ENCODE measurements around the gene RAB23. TPM values are rescaled to one million over a fixed set of nuclear protein-coding genes. Genes with fewer than 3 reads are reported as not detected.

The RAB23 gene
- total RNA-seq, 1 experiment from 2014 or later: 11.7 TPM

DNA sequence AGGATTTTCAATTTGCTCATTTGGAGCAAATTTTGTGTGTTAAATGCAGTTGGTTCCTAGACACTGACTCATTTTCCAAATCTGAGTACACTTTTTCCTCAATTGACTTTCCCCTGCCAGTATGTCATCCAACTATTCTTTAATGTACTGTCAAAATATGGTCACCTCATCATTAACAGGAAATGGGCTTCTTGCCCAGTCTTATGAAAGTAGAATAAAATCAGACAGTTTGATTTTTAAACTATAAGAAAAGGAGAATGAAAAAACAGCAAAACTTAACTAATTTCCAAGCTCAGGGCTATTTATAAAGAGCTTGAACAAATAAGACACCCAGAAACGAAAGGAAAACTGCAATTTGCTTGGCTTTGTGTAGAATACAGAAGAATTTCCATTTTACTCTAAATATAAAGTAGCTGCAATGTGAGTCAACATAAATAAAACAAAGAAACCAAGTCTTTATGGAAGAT, 43.7 kb upstream of the RAB23 start:
- H3K9me2 ChIP-seq (ENCODE audit: insufficient read depth): no peaks in the 10 kb centered on the region
- H3K4me3 ChIP-seq (replicated peaks in 1 of 2; ENCODE audit: low read depth in 1 of 2, low read length in 2 of 2): no peak overlapping the region
- ATAC-seq (no peak), DNase-seq (ENCODE audit: low read depth, low spot score) (no peak)
- ChIA-PET POLR2A (no interaction called here), CTCF (interaction anchor here (1.3 kb wide), 1 partner anchor 51 kb away, joined by 4 read pairs; no protein-coding TSS in a partner anchor), RAD21 (ENCODE audit: low non-redundant PET in 1 of 2, low total read pairs in 2 of 2, uncharacterized antibody in 2 of 2, unreplicated experiment in 2 of 2) (no interaction called here)
- no peaks in the 10 kb centered on the region for H3K27me3 ChIP-seq (ENCODE audit: insufficient read depth, low read length)
- no peak overlapping the region for H2AFZ ChIP-seq (ENCODE audit: low read depth, low read length, poor library complexity, severe bottlenecking)
- no TSS peak for BruUV-seq (replicated peaks)
- no peaks in the 10 kb centered on the region for H3K36me3 ChIP-seq (ENCODE audit: control insufficient read depth in 1 of 2, insufficient read depth in 2 of 2, low read length in 2 of 2)
- H4K20me1 ChIP-seq (ENCODE audit: insufficient read depth): no peaks in the 10 kb centered on the region
- TF ChIP-seq FOSL1 (IDR thresholded peaks at IDR 0.05; ENCODE audit: low read depth) (no peak), EGR1 (IDR thresholded peaks at IDR 0.05; ENCODE audit: low read depth) (no peak), EZH2phosphoT487 (IDR thresholded peaks at IDR 0.05; ENCODE audit: borderline replicate concordance) (no peak), JUND (IDR thresholded peaks at IDR 0.05) (no peak), ZBTB33 (IDR thresholded peaks at IDR 0.05; ENCODE audit: extremely low read depth, insufficient replicate concordance, low read length) (no peak), YY1 (IDR thresholded peaks at IDR 0.05; ENCODE audit: extremely low read depth, insufficient replicate concordance, low read depth, low read length) (no peak), EZH2 (IDR thresholded peaks at IDR 0.05) (no peak), ZFX (IDR thresholded peaks at IDR 0.05) (no peak), SRF (IDR thresholded peaks at IDR 0.05; ENCODE audit: low read depth) (no peak), REST (IDR thresholded peaks at IDR 0.05; ENCODE audit: low read depth) (no peak), ELF1 (IDR thresholded peaks at IDR 0.05; ENCODE audit: borderline replicate concordance, low read depth) (no peak)
- TF ChIP-seq, protein P1, sequence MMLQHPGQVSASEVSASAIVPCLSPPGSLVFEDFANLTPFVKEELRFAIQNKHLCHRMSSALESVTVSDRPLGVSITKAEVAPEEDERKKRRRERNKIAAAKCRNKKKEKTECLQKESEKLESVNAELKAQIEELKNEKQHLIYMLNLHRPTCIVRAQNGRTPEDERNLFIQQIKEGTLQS (IDR thresholded peaks at IDR 0.05): no peak
- TF ChIP-seq, protein P2, sequence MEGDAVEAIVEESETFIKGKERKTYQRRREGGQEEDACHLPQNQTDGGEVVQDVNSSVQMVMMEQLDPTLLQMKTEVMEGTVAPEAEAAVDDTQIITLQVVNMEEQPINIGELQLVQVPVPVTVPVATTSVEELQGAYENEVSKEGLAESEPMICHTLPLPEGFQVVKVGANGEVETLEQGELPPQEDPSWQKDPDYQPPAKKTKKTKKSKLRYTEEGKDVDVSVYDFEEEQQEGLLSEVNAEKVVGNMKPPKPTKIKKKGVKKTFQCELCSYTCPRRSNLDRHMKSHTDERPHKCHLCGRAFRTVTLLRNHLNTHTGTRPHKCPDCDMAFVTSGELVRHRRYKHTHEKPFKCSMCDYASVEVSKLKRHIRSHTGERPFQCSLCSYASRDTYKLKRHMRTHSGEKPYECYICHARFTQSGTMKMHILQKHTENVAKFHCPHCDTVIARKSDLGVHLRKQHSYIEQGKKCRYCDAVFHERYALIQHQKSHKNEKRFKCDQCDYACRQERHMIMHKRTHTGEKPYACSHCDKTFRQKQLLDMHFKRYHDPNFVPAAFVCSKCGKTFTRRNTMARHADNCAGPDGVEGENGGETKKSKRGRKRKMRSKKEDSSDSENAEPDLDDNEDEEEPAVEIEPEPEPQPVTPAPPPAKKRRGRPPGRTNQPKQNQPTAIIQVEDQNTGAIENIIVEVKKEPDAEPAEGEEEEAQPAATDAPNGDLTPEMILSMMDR (IDR thresholded peaks at IDR 0.05 in 2 of 3, conservative IDR thresholded peaks at IDR 0.05 in 1 of 3; ENCODE audit: borderline replicate concordance in 1 of 3, insufficient read depth in 1 of 3, low read depth in 2 of 3, low read length in 2 of 3): no peak
- TF ChIP-seq, protein P3, sequence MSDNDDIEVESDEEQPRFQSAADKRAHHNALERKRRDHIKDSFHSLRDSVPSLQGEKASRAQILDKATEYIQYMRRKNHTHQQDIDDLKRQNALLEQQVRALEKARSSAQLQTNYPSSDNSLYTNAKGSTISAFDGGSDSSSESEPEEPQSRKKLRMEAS (IDR thresholded peaks at IDR 0.05): no peak
- H3K27ac ChIP-seq (ENCODE audit: low read depth, low read length): no peak overlapping the region
- H3K9ac ChIP-seq (ENCODE audit: low read length): no peak overlapping the region
- no peaks in the 10 kb centered on the region for H3K79me2 ChIP-seq (ENCODE audit: insufficient read depth, low read length)
- no peak overlapping the region for H3K4me2 ChIP-seq (ENCODE audit: low read length)
- intact Hi-C loops (cut with micrococcal nuclease): no loop called here
- H3K9me3 ChIP-seq (ENCODE audit: control insufficient read depth in 1 of 2, insufficient read depth in 1 of 2, low read depth in 1 of 2, low read length in 2 of 2): no peaks in the 10 kb centered on the region
- peaks cover 0 to 7% of the 10 kb centered on the region in 2 experiments; a peak in 1 of 4 replicates for H3K4me1 ChIP-seq (ENCODE audit: control insufficient read depth in 1 of 2, insufficient read depth in 2 of 2, low read length in 2 of 2)

Measured in HCT116 (cell line).